ENCODE data around the gene NTM. TPM values are rescaled to one million over a fixed set of nuclear protein-coding genes. Genes with fewer than 3 reads are reported as not detected.

Gene NTM
- total and polyA plus RNA-seq, 2 experiments from 2014 or later: 25.9 to 49.0 TPM

DNA sequence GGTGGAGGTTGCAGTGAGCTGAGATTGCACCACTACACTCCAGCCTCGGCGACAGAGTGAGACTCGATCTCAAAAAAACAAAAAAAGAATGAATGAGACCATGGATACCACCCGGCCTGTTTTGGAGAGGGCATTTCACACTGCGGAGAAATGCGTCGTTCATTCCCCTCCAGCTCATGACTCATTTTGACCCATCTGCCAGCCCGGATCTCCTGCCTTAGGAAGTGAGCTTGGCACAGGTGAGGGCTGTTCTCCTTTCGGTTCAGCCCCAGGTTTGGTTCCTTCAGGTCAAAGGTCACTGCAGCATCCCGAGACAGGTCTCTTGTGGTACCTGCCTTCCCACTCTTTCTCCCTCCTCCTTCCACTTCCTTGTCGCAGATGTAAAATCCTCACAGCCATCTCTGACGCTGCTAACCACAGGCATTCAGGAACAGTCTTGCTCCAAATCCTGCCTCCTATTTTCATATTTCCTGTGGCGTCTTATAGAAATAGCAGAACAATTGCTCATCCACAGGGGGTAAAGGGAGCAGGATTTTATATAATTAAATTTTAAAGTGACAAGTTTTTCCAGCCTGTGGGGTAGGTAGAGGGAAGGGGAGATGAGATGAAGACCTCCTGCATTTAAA lies 517.9 kb downstream of the NTM start:
- Histone ChIP-seq H3K9me3 (ENCODE audit: low read depth) (no peaks in the 10 kb centered on the region), H3K9me2 (ENCODE audit: insufficient read depth) (no peaks in the 10 kb centered on the region), H4K20me1 (ENCODE audit: insufficient read depth) (no peaks in the 10 kb centered on the region), H3F3A (ENCODE audit: insufficient read depth) (peaks cover 19% of the 10 kb centered on the region), H3K27me3 (replicated peaks; ENCODE audit: insufficient read depth) (no peaks in the 10 kb centered on the region), H3K36me3 (ENCODE audit: low read depth) (no peaks in the 10 kb centered on the region), H3K9ac (peak overlapping the region; percentile 77), H3K27ac (peak overlapping the region; percentile 93), H2AFZ (no peak overlapping the region), H3K4me3 (peak overlapping the region; percentile 14), H3K79me2 (ENCODE audit: insufficient read depth) (no peaks in the 10 kb centered on the region), H3K4me2 (ENCODE audit: unreplicated experiment) (peak overlapping the region; percentile 62), H3K4me1 (ENCODE audit: insufficient read depth) (peaks cover 28% of the 10 kb centered on the region)
- DNase-seq: peak; percentile 92
- in situ Hi-C loops (cut with MboI): no loop called here
- WGBS, 2 experiments (ENCODE audit: low coverage in 1 of 2, low lambda C conversion rate in 2 of 2, missing lambda C conversion rate in 2 of 2): 54 to 56% methylated on average over 13 of the region's 13 CpGs
- TF ChIP-seq EZH2phosphoT487 (IDR thresholded peaks at IDR 0.05; ENCODE audit: insufficient read depth, low read depth) (no peak), EZH2 (IDR thresholded peaks at IDR 0.05; ENCODE audit: insufficient read depth, poor library complexity, severe bottlenecking) (no peak)

DNA sequence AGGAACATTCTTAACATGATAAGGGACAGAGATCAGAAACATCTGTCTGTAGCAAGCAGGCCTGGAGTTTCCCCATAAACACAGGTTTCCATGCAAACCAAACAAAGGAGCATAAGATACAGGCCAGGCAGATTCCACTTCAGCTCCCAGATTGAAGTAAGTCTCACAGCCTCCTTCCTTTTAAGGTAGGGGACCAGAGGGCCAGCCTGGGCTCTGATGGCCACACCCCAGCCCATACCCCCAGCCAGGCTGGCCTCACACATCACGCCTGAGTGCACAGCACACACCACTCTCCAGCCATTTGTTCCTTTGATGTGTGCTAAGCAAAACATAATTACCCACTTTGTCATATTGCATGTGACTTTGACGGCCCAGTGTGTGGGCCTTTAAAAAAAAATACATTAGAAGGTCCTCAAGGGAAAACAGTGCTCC lies 518.7 kb downstream of the NTM start:
- Histone ChIP-seq H3K27me3 (replicated peaks; ENCODE audit: insufficient read depth) (no peaks in the 10 kb centered on the region), H3K9me3 (ENCODE audit: low read depth) (no peaks in the 10 kb centered on the region), H2AFZ (peak overlapping the region; percentile 10), H3K4me2 (ENCODE audit: unreplicated experiment) (peak overlapping the region; percentile 62), H3F3A (ENCODE audit: insufficient read depth) (peaks cover 19% of the 10 kb centered on the region), H3K4me3 (no peak overlapping the region), H3K4me1 (ENCODE audit: insufficient read depth) (peaks cover 28% of the 10 kb centered on the region), H3K27ac (peak overlapping the region; percentile 93), H3K79me2 (ENCODE audit: insufficient read depth) (no peaks in the 10 kb centered on the region), H3K9me2 (ENCODE audit: insufficient read depth) (no peaks in the 10 kb centered on the region), H4K20me1 (ENCODE audit: insufficient read depth) (no peaks in the 10 kb centered on the region), H3K36me3 (ENCODE audit: low read depth) (no peaks in the 10 kb centered on the region), H3K9ac (peak overlapping the region; percentile 77)
- 24 to 28% methylated on average over 2 of the region's 2 CpGs for WGBS, 2 experiments (ENCODE audit: low coverage in 1 of 2, low lambda C conversion rate in 2 of 2, missing lambda C conversion rate in 2 of 2)
- TF ChIP-seq EZH2phosphoT487 (IDR thresholded peaks at IDR 0.05; ENCODE audit: insufficient read depth, low read depth): no peak
- TF ChIP-seq EZH2 (IDR thresholded peaks at IDR 0.05; ENCODE audit: insufficient read depth, poor library complexity, severe bottlenecking): no peak
- in situ Hi-C loops (cut with MboI): no loop called here
- peak; percentile 87 for DNase-seq

DNA sequence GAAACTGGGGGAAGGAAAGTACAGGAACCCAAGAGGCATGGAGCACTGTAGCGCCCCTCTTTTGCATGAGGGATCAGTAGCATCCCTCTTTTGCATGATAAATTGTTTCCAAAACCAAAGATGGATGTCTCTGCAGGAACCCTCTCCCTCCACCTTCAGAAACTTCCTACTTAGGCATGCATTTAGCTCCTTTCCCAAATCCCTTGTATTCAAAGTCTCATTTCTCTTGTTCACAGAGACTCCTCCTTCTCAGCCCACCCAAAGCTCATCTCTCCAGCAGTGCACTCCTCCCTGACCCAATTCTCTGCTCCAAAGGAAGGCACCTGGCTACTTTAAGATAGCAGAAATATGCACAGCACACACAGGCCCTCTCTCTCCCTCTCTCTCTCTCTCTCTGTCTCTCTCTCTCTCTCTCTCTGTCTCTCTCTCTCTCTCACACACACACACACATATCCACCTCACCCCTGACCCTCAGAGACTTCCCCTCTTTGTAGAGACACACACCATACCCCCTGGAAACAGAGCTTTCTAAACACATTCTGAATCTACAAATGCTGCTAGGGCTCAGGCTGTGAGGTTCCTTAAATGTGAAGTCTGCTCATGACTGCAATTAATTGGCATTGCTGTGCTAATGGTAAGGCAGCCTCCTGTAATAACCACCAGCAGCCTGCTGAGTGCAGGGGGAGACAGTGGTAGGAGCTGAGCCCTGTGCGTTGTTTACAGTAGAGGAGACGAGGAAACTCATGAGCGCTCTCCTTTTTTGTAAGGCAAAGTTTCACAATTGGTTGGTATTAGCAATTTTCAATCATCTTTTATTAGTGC lies 519.6 kb downstream of the NTM start:
- Histone ChIP-seq H3K4me2 (ENCODE audit: unreplicated experiment) (no peak overlapping the region), H3K9ac (peak overlapping the region; percentile 77), H3K4me3 (no peak overlapping the region), H3K36me3 (ENCODE audit: low read depth) (no peaks in the 10 kb centered on the region), H4K20me1 (ENCODE audit: insufficient read depth) (no peaks in the 10 kb centered on the region), H2AFZ (peak overlapping the region; percentile 10; the same call in 1 of the 2 replicates), H3F3A (ENCODE audit: insufficient read depth) (peaks cover 19% of the 10 kb centered on the region), H3K79me2 (ENCODE audit: insufficient read depth) (no peaks in the 10 kb centered on the region), H3K9me3 (ENCODE audit: low read depth) (no peaks in the 10 kb centered on the region), H3K4me1 (ENCODE audit: insufficient read depth) (peaks cover 28% of the 10 kb centered on the region), H3K27me3 (replicated peaks; ENCODE audit: insufficient read depth) (no peaks in the 10 kb centered on the region), H3K27ac (peak overlapping the region; percentile 93), H3K9me2 (ENCODE audit: insufficient read depth) (no peaks in the 10 kb centered on the region)
- in situ Hi-C loops (cut with MboI): no loop called here
- peak; percentile 19 for DNase-seq
- WGBS, 2 experiments (ENCODE audit: low coverage in 1 of 2, low lambda C conversion rate in 2 of 2, missing lambda C conversion rate in 2 of 2): 89 to 96% methylated on average over 4 of the region's 4 CpGs
- TF ChIP-seq EZH2phosphoT487 (IDR thresholded peaks at IDR 0.05; ENCODE audit: insufficient read depth, low read depth): no peak
- no peak for TF ChIP-seq EZH2 (IDR thresholded peaks at IDR 0.05; ENCODE audit: insufficient read depth, poor library complexity, severe bottlenecking)

DNA sequence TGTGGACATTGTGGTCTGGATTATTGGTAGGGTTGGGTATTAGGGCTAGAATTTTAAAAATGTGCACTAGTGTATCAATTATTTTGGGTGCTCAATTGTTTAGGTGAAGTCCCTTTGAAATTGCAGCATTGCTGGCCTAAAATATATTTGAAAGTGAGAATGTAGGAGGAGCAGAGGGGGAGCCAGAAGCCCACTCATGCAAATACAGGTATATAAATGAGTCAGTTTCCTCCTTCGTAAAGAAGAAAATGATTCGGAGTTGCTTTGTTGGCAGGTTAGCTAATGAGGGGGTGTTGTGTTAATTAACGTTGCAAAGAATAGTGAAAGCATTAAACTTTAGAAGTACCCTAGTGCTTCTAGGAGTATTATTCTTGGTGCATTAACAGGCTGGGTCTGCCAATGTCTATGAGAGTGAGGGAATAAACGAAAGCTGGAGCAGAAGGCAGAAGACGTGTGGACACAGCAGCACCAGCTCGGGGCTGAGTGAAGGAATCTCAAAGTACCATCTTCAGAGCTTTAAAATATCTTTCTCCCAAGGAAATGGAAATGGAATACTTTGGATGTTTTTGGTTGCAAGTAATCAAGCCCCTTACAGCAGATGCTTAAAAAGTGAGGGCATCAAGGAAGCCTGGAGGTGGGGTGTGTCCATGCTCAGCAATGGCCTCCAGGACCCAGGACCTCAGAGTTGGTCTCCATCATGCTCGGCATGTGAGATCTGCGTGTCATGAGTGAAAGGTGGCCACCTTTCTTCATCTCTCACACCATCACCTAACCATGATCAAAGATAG lies 522.9 kb downstream of the NTM start:
- no peak overlapping the region for H3K9ac ChIP-seq
- H3K79me2 ChIP-seq (ENCODE audit: insufficient read depth): no peaks in the 10 kb centered on the region
- H4K20me1 ChIP-seq (ENCODE audit: insufficient read depth): no peaks in the 10 kb centered on the region
- H3K4me3 ChIP-seq: no peak overlapping the region
- TF ChIP-seq EZH2 (IDR thresholded peaks at IDR 0.05; ENCODE audit: insufficient read depth, poor library complexity, severe bottlenecking) (no peak), EZH2phosphoT487 (IDR thresholded peaks at IDR 0.05; ENCODE audit: insufficient read depth, low read depth) (no peak)
- H3K4me1 ChIP-seq (ENCODE audit: insufficient read depth): peaks cover 43% of the 10 kb centered on the region
- WGBS, 2 experiments (ENCODE audit: low coverage in 1 of 2, low lambda C conversion rate in 2 of 2, missing lambda C conversion rate in 2 of 2): 95 to 96% methylated on average over 8 of the region's 8 CpGs
- H3K27me3 ChIP-seq (replicated peaks; ENCODE audit: insufficient read depth): no peaks in the 10 kb centered on the region
- no peaks in the 10 kb centered on the region for H3K9me3 ChIP-seq (ENCODE audit: low read depth)
- H3K27ac ChIP-seq: no peak overlapping the region
- no peak overlapping the region for H3K4me2 ChIP-seq (ENCODE audit: unreplicated experiment)
- no peaks in the 10 kb centered on the region for H3K9me2 ChIP-seq (ENCODE audit: insufficient read depth)
- no peaks in the 10 kb centered on the region for H3K36me3 ChIP-seq (ENCODE audit: low read depth)
- H2AFZ ChIP-seq: no peak overlapping the region
- H3F3A ChIP-seq (ENCODE audit: insufficient read depth): peaks cover 35% of the 10 kb centered on the region
- DNase-seq: no peak
- in situ Hi-C loops (cut with MboI): no loop called here

Data from GM23248 (cell line).